Astrocyte (in vitro differentiated cells and primary cell): ENCODE data around the gene RALY.

ENCODE experiments used
- EZH2 ChIP-seq: IDR thresholded peaks from 2 replicates; pipeline ENCODE4 v1.6.1; 2012; ENCODE audit warnings: mild to moderate bottlenecking, low read length, inconsistent platforms; ENCODE audit not compliant: insufficient read depth
- TF ChIP-seq, protein P1 (sequence below): IDR thresholded peaks from 2 replicates; pipeline ENCODE4 v1.5.1; 2011; ENCODE audit warnings: low read depth, mild to moderate bottlenecking, inconsistent platforms, low read length, moderate library complexity; ENCODE audit not compliant: insufficient read depth

GRCh38 chr20:34043025-34043424 lies 49.3 kb downstream of the RALY start:
- TF ChIP-seq, protein P1, sequence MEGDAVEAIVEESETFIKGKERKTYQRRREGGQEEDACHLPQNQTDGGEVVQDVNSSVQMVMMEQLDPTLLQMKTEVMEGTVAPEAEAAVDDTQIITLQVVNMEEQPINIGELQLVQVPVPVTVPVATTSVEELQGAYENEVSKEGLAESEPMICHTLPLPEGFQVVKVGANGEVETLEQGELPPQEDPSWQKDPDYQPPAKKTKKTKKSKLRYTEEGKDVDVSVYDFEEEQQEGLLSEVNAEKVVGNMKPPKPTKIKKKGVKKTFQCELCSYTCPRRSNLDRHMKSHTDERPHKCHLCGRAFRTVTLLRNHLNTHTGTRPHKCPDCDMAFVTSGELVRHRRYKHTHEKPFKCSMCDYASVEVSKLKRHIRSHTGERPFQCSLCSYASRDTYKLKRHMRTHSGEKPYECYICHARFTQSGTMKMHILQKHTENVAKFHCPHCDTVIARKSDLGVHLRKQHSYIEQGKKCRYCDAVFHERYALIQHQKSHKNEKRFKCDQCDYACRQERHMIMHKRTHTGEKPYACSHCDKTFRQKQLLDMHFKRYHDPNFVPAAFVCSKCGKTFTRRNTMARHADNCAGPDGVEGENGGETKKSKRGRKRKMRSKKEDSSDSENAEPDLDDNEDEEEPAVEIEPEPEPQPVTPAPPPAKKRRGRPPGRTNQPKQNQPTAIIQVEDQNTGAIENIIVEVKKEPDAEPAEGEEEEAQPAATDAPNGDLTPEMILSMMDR: no peak
- no peak for TF ChIP-seq EZH2
